Panc1 (cell line): ENCODE measurements around the gene C10orf105.

ENCODE experiments used
- CTCF ChIP-seq: fragments of 450-650 bp; IDR thresholded peaks from 2 replicates; pipeline ENCODE4 v1.5.1; 2017; ENCODE audit warnings: mild to moderate bottlenecking
- POLR2AphosphoS5 ChIP-seq: IDR thresholded peaks from 2 replicates; pipeline ENCODE4 v1.6.1; 2012; ENCODE audit warnings: mild to moderate bottlenecking, low read depth, low read length, moderate library complexity
- REST ChIP-seq, 2 experiments: IDR thresholded peaks; 2 replicates each; pipeline ENCODE4 v1.6.1; 2011 to 2012; ENCODE audit warnings: low read depth in 2 of 2, control low read depth in 1 of 2, low read length in 1 of 2, mild to moderate bottlenecking in 1 of 2, moderate library complexity in 1 of 2; ENCODE audit not compliant: insufficient read depth in 1 of 2
- SIN3A ChIP-seq: IDR thresholded peaks from 2 replicates; pipeline ENCODE4 v1.6.1; 2012; ENCODE audit warnings: low read depth, mild to moderate bottlenecking, low read length, moderate library complexity, borderline replicate concordance; ENCODE audit not compliant: insufficient read depth
- TCF7L2 ChIP-seq: IDR thresholded peaks from 2 replicates; pipeline ENCODE4 v1.6.1; 2011; ENCODE audit warnings: mild to moderate bottlenecking, low read depth, low read length, inconsistent platforms

GRCh38 chr10:71687077-71687476 lies 32.5 kb downstream of the C10orf105 start:
- no peak for TF ChIP-seq CTCF
- TF ChIP-seq SIN3A = no peak
- no peak for TF ChIP-seq POLR2AphosphoS5
- no peak for TF ChIP-seq REST (IDR thresholded peaks at IDR 0.05; ENCODE audit: insufficient read depth in 1 of 2, low read depth in 2 of 2, low read length in 1 of 2)
- no peak for TF ChIP-seq TCF7L2
